MCF 10A (cell line): ENCODE data around the gene NUDCD2. TPM values are rescaled to one million over a fixed set of nuclear protein-coding genes. Genes with fewer than 3 reads are reported as not detected.
"Not testable (repeated sequence)": the region's sequence is repeated elsewhere in the genome, so short reads cannot be mapped to it uniquely, and the experiment has no call there.

Experiments
- BruUV-seq: library from RNA; stranded (reverse); fragments of 400-500 nt; replicated peaks from 2 replicates; lab custom pipeline; 2021; lab: Mats Ljungman, UMichigan
- CTCF ChIA-PET: fragments of 300-600 bp; sonication (Branson Sonifier 250); formaldehyde crosslinking; extraction: SDS; loops from one replicate; lab custom pipeline; 2021; ENCODE audit warnings: antibody characterized with exemption, inconsistent platforms; lab: Yijun Ruan, JAX
- POLR2A ChIA-PET: fragments of 300-600, 350-650 bp; sonication (Branson Sonifier 250); formaldehyde crosslinking; extraction: SDS; loops from one replicate; lab custom pipeline; 2020; ENCODE audit warnings: antibody characterized with exemption, inconsistent platforms; lab: Yijun Ruan, JAX
- DNase-seq: peaks from one replicate; pipeline ENCODE4 v3.0.0-alpha.2; 2018; ENCODE audit not compliant: unreplicated experiment
- H3K27ac Mint-ChIP-seq: one replicate; pipeline ENCODE4 v1.8.0; 2022; ENCODE audit warnings: mild to moderate bottlenecking, low read depth, mixed read lengths; ENCODE audit not compliant: unreplicated experiment
- H3K27me3 Mint-ChIP-seq: one replicate; pipeline ENCODE4 v1.8.0; 2022; ENCODE audit warnings: mixed read lengths; ENCODE audit not compliant: insufficient read depth, unreplicated experiment
- H3K36me3 Mint-ChIP-seq: one replicate; pipeline ENCODE4 v1.8.0; 2022; ENCODE audit warnings: mild to moderate bottlenecking, moderate library complexity, mixed read lengths; ENCODE audit not compliant: insufficient read depth, unreplicated experiment
- H3K4me1 Mint-ChIP-seq: one replicate; pipeline ENCODE4 v1.8.0; 2022; ENCODE audit warnings: mixed read lengths; ENCODE audit not compliant: insufficient read depth, unreplicated experiment
- H3K4me3 Mint-ChIP-seq: one replicate; pipeline ENCODE4 v1.8.0; 2022; ENCODE audit warnings: mild to moderate bottlenecking, moderate library complexity, mixed read lengths; ENCODE audit not compliant: unreplicated experiment
- H3K9me3 Mint-ChIP-seq: one replicate; pipeline ENCODE4 v1.8.0; 2022; ENCODE audit warnings: mixed read lengths; ENCODE audit not compliant: unreplicated experiment
- intact Hi-C: fragments of 100-400 bp; cut with micrococcal nuclease; formaldehyde crosslinking; loops from 2 replicates; pipeline ENCODE4 v1.14.1; 2022
- total RNA-seq: library from RNA; stranded (reverse); gene quantifications from 2 replicates; pipeline ENCODE4 v1.2.3, GENCODE V29; 2022
- TF ChIP-seq, protein P1 (sequence below): fragments of 200-600 bp; IDR thresholded peaks from one replicate; pipeline ENCODE4 v1.8.0; 2022; ENCODE audit warnings: antibody characterized with exemption, mild to moderate bottlenecking; ENCODE audit not compliant: unreplicated experiment

The NUDCD2 gene
- total RNA-seq, 1 experiment from 2014 or later, result 68.0 TPM

DNA sequence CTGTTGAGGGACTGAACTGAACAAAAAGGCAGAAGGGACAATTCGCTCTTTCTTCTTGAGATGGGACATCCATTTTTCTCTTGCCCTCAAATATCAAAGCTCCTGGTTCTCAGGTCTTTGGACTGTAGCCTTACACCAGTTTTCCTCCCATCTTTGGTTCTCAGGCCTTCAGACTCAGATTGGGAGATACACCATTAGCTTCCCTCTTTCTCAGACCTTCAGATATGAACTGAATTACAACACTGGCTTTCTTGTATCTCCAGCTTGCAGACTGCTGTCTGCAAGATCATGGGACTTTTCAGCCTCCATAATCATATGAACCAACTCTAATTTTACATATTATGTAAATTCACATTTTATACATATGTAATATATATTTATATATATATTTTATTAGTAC is 35.1 kb downstream of the NUDCD2 start:
- H3K4me1 Mint-ChIP-seq, result no peaks in the 10 kb centered on the region
- BruUV-seq, result no TSS peak
- ChIA-PET POLR2A (interaction anchor here (1.6 kb wide), 1 partner anchor 9 kb away, joined by 6 read pairs; no protein-coding TSS in a partner anchor), CTCF (interaction anchor here (0.6 to 2.0 kb wide), 2 partner anchors 16 to 1749 kb away, joined by 3 to 12 read pairs; no protein-coding TSS in a partner anchor)
- intact Hi-C loops, result no loop called here
- H3K4me3 Mint-ChIP-seq, result no peak overlapping the region
- H3K27me3 Mint-ChIP-seq, result no peaks in the 10 kb centered on the region
- H3K36me3 Mint-ChIP-seq, result no peaks in the 10 kb centered on the region
- no peak for DNase-seq
- H3K27ac Mint-ChIP-seq, result no peak overlapping the region
- H3K9me3 Mint-ChIP-seq, result no peaks in the 10 kb centered on the region
- TF ChIP-seq, protein P1, sequence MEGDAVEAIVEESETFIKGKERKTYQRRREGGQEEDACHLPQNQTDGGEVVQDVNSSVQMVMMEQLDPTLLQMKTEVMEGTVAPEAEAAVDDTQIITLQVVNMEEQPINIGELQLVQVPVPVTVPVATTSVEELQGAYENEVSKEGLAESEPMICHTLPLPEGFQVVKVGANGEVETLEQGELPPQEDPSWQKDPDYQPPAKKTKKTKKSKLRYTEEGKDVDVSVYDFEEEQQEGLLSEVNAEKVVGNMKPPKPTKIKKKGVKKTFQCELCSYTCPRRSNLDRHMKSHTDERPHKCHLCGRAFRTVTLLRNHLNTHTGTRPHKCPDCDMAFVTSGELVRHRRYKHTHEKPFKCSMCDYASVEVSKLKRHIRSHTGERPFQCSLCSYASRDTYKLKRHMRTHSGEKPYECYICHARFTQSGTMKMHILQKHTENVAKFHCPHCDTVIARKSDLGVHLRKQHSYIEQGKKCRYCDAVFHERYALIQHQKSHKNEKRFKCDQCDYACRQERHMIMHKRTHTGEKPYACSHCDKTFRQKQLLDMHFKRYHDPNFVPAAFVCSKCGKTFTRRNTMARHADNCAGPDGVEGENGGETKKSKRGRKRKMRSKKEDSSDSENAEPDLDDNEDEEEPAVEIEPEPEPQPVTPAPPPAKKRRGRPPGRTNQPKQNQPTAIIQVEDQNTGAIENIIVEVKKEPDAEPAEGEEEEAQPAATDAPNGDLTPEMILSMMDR, result no peak

GRCh38 chr5:163415673-163416072 is 44.2 kb downstream of the NUDCD2 start:
- H3K9me3 Mint-ChIP-seq, H3K36me3 Mint-ChIP-seq, H3K27ac Mint-ChIP-seq, BruUV-seq, intact Hi-C loops, DNase-seq, POLR2A ChIA-PET, H3K4me3 Mint-ChIP-seq, H3K4me1 Mint-ChIP-seq: not testable (repeated sequence)
- CTCF ChIA-PET, result interaction anchor here (0.7 to 1.1 kb wide), 2 partner anchors 67 to 1472 kb away, joined by 3 read pairs; no protein-coding TSS in a partner anchor
- peaks cover 37% of the 10 kb centered on the region for H3K27me3 Mint-ChIP-seq

- DNase-seq, result no peak
- no peaks in the 10 kb centered on the region for H3K9me3 Mint-ChIP-seq
- CTCF ChIA-PET, result interaction anchor here (0.5 to 2.5 kb wide), 6 partner anchors 37 to 1892 kb away, joined by 3 to 13 read pairs (median 3); no protein-coding TSS in a partner anchor
- TF ChIP-seq, protein P1, result no peak
- peaks cover 5% of the 10 kb centered on the region for H3K4me1 Mint-ChIP-seq
- H3K36me3 Mint-ChIP-seq, result no peaks in the 10 kb centered on the region
- POLR2A ChIA-PET, result interaction anchor here (0.6 kb wide), 1 partner anchor 65 kb away, joined by 3 read pairs; no protein-coding TSS in a partner anchor
- no peak overlapping the region for H3K27ac Mint-ChIP-seq
- intact Hi-C loops, result no loop called here
- peaks cover 26% of the 10 kb centered on the region for H3K27me3 Mint-ChIP-seq
- H3K4me3 Mint-ChIP-seq, result no peak overlapping the region
- BruUV-seq, result no TSS peak
Measured at GRCh38 chr5:163410505-163410904, 49.4 kb downstream of the NUDCD2 start.

- H3K36me3 Mint-ChIP-seq, result no peaks in the 10 kb centered on the region
- peaks cover 5% of the 10 kb centered on the region for H3K4me1 Mint-ChIP-seq
- ChIA-PET POLR2A (interaction anchor here (0.9 to 1.0 kb wide), 2 partner anchors 9 to 27 kb away, joined by 3 to 5 read pairs; no protein-coding TSS in a partner anchor), CTCF (interaction anchor here (0.7 to 2.9 kb wide), 40 partner anchors 10 to 1871 kb away, joined by 3 to 48 read pairs (median 5); partner anchors contain the start of gene GABRA1)
- no TSS peak for BruUV-seq
- H3K4me3 Mint-ChIP-seq, result no peak overlapping the region
- intact Hi-C loops, result loop anchor here (2.0 to 10.0 kb wide), 3 partner anchors 707 to 1865 kb away; partner anchors contain the start of gene GABRB2
- H3K27me3 Mint-ChIP-seq, result peaks cover 17% of the 10 kb centered on the region
- no peaks in the 10 kb centered on the region for H3K9me3 Mint-ChIP-seq
- no peak overlapping the region for H3K27ac Mint-ChIP-seq
- no peak for DNase-seq
- TF ChIP-seq, protein P1, result no peak
Measured at GRCh38 chr5:163409384-163409783, 50.5 kb downstream of the NUDCD2 start.
